HG02852 (cell line): ENCODE measurements around the gene SLC2A4.

Source experiments
- ATAC-seq: cut with Tn5 transposase; IDR thresholded peaks from one replicate; pipeline ENCODE4 v1.9.1; 2021; ENCODE audit warnings: mild to moderate bottlenecking, moderate library complexity; ENCODE audit not compliant: unreplicated experiment

The SLC2A4 gene

DNA sequence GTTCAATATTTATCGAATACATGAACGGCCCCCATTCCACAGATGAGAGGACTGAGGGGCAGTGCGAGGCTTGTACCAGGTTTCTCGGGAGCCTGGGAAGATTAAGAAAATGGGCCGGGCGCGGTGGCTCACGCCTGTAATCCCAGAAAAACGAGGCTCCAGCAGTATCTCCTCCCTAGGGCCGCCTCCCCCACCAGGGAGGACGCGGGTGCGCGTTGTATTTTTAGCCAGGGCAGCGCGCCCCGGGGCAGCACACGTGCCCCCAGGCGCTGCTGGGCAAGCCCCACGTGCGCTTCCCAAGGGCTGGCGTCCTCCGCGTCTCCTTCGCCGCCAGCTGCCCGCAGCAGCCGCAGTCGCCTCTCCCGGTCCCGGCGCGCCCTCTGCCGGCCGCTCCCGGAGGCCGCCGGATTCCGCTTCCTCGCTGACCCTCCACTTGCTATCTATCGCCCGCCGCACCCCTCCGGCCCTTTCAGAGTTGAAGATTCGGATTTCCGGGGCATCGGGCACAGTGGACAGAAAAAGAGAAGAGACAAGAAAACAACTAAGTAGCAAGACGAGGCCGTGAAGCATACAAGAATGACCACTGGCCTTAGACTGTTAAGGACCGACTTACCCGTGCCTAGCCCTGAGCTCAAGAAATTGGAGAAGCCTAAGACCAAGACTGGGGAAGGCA is 14.8 kb downstream of the SLC2A4 start:
- no peak for ATAC-seq

DNA sequence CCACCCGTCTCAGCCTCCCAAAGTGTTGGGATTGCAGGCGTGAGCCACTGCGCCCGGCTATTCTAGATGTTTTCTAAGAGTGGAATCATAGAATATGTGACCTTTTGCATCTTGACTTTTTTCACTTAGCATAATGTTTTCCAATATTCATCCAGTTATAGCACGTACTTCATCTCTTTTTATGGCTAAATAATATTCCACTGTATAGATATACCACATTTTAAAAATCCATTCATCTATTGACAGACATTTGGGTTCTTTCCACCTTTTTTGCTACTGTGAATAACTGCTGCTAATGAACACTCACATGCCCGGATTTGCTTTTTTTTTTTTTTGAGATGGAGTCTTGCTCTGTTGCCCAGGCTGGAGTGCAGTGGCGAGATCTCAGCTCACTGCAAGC is 22.7 kb downstream of the SLC2A4 start:
- no peak for ATAC-seq

DNA sequence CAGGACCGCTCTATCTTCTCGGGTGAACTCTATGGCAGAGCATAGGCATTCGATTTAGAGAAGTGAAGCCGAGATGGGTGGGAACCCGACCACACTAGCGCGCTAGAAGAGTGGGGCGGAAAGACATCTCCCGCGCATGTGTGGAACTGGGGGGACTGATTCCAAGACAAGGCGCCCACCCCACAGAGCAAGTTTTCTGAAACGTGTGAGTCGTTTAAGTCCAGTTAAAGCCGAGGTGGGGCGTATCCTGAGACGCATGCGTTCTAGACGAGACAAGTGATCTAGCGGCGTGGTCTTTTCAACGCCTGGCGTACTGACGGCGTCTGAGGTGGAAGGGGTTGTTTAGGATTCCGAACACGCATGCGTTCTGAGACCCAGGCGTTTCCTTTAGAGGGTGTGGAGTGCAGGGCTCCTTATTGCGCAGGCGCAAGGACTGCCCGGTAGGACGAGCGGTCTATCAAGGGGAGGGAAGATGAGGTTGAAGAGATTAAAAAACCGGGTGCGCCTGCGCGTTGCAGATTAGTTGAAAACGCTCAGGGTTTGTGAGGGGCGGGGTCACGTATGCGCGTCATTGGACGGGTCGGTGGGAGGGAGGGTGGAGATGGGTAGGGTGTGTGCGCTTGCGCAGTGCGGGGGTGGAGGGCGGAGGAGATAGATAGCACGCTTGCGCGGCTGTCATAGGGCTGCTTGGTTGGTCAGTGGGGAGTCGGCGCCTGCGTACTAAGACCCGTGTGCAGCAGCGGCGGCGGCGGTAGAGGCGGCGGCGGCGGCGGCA is 25.6 kb downstream of the SLC2A4 start, which contains the start of gene EIF5A:
TSS of gene EIF5A (plus strand) at position 718 of the 775 bp plus-strand sequence. CDS start 2,008 bp downstream, outside the sequence.
- ATAC-seq, result peak; percentile 62

DNA sequence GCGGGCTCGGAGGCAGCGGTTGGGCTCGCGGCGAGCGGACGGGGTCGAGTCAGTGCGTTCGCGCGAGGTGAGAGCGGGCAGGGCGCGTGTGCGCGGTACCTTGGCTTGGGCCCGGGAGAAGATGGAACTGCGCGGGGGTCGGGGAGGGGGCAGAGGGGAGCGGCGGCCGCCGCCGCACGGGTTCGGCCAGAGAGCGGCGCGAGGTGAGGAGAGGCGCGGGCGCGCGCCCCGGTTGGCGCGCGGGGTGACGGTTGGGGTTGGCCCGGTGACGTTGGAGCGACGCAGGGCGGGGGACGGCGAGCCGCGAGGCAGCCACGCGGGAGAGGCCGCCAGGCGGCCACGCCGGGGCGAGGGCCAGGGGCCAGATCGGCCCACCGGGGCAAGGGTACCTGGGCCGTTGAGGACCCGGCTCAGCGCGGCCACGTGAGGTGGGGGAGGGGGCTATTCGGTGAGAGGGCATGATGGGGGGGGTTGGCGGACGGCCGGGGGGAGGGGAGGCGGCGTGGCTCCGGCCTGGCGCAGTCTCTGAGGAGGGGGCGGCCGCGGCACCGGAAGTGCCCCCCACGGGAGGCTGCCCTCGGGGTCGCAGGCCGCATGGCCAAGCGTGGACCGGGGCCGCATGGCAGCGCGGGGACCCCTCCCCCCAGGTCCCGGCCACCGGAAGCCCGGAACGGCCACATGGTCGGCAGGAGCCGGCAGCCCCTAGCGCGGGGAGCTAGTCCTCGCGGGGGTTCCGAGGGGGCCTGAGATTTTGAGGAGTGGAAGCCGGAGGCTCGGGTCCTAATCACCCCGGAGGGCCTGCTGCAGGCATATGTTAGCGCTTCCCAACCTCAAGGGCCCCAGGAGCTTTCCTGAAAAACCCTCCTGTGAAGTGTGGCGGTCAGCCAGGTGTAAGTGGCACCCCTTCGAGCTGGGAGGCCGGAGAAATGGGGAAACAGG is 26.4 kb downstream of the SLC2A4 start:
- ATAC-seq, result no peak

DNA sequence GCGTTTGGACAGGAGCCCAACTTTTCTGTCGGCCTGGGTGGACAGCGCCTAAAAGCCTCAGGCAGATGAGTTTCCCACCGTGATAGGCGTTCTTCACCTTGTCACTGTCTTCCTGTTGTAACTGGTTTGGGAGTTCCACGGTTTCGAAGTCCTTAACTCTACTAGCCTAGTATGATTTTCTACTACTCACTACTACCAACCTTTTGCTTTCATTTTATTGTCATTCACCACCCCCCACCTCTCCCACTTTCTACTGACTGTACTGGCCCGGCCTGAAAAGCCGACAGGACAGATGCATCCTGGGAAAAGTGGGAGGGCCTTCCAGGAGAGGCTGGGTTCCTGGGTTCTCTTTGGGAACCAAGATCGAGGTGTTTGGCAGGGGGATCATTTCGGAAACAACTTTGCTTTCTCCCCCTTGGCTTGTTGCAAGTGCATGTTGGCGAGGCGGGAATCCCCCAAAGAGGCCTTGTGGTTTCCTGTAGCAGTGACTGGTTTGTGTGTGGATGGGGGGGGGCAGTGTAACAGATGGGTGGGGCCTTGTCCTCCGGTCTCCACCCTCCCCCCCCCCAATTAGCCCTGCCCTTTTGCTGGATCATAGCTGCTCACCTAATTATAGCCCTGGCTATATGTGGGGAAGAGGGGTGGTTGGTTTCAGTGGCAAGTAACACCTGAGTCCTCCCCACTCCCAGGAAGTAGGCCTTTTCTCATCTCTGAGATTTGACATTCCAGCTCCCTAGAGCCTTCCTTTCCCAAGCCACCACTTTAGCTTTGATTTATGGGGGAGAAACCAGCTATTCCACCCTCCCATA is 27.3 kb downstream of the SLC2A4 start:
- peak; percentile 20 for ATAC-seq

DNA sequence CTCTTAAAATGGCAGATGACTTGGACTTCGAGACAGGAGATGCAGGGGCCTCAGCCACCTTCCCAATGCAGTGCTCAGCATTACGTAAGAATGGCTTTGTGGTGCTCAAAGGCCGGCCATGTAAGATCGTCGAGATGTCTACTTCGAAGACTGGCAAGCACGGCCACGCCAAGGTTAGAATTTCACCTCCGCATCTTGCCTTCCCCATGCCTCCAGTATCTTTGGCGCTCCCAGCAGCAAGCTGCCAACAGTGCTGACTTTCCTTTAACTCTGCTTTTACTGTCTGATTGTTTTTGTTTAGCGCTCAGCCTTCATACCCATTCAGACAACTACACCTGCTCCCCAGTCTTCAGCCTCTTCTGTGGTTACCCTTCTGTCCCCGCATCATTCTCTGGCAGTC is 28.1 kb downstream of the SLC2A4 start:
- ATAC-seq, result no peak

DNA sequence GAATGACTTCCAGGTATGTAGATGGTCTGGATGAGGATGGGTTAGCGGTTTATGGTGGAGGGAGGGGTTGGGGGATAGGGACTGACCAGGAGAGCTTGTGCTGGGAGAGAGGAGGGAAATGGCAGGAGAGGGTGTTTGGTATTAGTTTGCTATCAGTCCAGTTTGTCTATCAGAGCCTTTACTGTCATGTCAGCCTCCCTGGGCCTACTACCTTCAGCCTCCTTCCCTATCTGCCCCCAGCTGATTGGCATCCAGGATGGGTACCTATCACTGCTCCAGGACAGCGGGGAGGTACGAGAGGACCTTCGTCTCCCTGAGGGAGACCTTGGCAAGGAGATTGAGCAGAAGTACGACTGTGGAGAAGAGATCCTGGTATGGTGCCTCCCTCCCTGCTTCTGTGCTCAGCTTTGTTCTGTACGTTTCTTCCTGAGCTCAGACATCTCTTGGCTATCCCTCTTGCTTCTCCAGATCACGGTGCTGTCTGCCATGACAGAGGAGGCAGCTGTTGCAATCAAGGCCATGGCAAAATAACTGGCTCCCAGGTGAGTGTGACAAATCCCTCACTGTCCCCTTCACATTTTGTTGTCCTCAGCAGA is 29.7 kb downstream of the SLC2A4 start:
- ATAC-seq, result no peak

DNA sequence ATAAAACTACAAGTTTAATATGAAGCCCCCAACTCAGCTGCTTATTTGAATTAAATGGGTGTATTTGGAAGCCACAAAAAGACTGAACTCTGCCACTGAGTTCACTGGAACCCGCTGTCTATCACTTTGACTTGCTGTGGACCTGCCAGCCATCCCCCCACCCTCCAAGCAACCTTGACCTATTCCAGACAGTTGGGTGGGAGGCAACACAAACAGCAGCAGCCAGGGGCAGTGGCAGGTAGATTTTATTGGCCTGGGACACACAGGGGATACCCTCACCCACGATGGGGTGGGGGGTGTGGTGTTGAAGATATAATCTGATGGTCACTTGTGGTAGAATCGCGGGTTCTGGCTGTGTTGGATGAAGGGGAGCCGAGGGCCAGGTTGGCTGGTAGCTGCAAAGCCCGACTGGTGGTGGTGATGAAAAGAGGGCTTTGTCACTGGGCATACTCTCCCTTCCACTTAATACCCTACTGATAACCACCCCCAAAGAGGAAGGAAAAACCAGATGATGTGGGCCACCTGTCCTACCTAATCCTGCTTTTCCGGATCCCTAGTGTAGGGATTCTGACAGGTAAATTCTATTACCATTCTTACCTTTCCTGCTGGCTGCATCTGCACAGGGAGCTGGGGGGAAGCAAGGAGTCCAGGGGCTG is 31.0 kb downstream of the SLC2A4 start:
- no peak for ATAC-seq

DNA sequence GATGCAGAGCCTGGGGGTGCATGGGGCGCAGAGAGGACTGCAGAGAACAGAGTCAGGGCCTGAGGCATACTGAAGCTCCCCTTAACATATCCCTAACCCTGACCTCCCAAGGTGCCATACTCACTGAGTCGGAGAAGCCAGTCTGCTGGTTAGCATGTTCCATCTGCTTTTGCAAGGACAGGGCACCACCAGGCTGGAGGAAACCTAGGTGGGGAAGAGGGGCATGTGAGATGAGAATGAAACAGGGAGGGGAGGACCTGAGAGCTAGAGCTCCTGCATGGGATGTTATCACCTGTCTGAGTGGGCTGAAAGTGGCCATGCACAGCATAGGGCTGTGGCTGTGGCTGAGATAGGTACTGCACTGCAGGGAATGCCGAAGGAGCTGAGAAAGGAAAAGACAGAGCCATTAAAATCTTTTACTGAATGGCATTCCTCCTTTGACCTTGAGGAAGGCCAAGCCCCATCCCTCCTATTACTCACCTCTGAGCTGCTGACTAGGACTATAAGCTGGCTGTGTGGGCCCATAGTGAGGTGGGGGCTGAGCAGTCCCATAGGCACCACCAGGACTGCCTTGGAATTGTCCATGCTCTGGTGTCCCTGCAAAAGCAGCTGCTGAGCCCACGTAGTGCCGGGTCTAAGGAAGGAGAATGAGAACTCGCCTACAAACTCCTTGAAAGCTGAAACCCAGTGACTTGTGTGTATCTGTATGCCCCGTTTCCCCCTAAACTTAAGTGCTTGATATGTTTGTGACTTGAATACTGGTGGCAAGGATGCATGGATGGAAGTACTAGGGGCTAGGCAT is 31.8 kb downstream of the SLC2A4 start:
- no peak for ATAC-seq

DNA sequence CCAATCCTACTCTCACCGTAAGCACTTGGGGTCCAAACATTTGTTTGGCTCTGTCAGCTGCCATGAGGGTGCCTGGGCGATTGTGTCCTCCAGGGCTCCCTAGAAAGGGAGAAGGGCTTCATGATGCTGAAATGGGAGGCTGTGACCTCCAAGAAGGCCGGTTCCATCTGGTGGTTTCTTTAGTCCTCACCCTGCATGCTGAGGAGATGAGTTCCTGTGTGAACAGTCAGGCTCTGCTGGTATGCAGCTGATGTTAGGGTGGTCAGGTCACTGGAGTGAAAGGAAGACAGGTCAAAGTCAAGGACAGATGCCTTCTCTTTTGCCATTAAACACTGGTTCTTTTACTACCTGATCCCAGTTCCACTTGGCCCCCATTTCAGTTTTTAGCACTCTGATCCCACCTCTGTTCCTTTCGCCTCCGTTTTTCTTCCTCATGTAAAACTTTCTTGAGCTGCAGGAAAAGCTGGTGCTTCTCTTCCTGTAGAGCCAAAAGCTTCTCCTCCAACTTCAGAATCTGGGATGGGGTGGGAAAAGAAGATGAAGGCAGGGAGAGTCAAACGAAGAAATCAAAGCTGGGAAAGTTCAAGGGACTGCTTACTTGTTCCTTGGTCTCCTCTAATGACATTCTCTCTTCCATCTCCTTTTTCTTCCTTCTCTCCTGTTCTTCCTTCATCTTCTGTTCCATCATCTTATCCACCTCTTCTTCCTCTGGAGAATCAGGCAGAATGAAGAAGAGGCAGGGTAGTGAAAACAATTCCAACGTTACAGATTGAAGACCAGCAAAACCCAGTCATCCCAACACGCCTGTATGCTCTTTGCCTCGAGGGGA is 32.6 kb downstream of the SLC2A4 start:
- ATAC-seq, result no peak

DNA sequence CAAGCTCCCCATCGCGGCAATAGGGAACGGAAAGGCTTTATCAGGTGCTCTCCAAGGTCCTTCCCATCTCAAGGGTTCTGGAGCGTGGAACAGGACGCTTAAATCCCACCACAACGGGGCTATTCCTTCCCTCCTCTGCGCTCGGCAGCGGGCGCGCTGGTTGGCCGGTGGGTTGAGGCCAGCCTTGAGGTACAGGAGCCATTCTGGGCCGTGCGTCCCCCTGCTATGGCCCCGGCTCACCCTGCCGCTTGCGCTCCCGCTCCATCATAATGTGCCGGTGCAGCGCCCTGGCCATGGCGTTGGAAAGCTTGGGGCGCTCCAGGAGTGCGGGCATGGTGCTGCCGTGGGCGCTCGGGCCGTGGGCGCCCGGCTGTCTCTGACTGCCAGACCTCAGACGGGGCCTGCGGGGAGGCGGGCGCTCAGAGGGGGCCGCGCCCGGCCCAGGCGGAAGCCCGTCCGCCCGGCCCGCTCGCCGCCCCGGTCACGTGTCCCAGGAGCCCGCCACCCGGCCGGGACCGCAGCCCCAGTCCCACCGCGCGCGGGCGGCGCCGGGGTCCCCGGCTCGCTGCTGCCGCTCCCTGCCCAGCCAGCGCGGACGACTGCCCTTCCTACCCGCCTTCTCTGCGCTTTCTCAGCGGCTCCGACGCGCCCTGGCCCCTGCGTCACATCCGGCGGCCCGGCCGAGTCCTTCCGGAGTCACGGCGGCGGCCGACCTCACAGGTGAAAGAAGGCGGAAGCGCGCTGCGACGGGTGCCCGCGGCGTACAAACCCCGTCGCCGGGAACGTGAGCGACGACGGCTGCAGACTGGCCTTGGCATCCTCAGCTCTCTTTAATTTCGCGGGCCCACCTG is 33.4 kb downstream of the SLC2A4 start, which contains the start of gene GPS2:
TSS of gene GPS2 (minus strand) at position 642 of the 851 bp plus-strand sequence. CDS start at position 334, 308 bp downstream.
- ATAC-seq, result peak; percentile 63

DNA sequence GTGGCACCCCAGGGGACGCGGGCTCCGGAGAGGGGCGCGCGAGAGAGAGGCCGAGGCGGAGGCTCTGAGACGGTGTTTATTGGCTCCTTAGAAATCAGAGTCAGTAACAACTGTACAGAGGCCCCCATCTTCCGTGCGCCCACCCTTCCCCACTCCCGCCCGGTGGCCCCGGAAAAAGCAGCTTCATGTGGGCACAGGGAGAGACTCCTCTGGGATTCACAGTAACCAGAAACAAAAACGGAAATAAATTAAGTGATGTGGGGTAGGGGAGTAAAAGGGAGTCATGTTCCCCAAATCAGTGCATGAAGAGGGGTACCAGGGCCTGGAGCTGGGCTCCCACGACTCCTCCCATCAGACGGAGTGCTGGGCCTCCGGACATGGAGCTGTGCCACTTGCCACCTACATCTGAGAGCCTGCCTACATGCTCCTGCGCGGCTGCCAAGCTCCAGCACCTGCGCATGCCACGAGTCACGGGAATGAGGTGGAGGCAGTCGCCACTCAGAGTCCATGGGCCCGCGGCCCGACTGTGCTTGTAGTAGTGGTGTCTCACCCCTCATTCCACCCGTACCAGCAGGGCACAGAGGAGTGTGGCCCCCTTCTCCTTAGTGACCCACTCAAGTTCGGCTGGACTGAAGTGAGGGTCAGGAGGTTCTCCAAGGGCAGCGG is 34.2 kb downstream of the SLC2A4 start:
- no peak for ATAC-seq

DNA sequence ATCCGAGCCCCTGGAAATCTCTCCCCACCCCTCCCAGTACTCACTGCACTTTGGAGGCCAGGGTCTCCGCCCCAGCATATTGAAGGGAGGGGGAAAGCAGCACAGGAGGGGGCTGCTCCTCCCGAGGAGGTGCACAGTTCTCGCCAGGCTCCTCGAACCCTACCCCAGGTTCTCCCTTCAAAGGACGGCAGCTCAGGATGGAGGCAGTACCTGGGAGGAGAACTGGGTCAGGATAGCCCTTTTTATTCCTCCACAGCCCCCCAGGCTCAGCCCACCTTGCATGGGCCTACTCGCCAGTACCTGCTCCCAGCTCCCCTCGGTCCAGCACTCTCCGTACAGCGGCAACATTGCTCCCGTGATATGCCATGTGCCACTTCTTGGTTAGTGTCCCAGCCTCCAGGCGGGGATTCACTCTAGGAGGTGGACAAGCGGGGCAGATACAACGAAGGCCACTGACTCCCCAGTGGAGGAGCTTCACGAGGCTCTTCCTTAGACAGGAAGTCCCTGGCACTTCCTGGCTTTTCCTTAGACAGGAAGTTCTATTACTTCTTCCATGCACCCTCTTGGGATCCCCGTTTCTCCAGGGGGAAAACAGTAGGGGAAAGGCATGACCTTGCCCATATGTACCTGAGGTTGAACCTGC is 35.8 kb downstream of the SLC2A4 start:
- ATAC-seq, result no peak

DNA sequence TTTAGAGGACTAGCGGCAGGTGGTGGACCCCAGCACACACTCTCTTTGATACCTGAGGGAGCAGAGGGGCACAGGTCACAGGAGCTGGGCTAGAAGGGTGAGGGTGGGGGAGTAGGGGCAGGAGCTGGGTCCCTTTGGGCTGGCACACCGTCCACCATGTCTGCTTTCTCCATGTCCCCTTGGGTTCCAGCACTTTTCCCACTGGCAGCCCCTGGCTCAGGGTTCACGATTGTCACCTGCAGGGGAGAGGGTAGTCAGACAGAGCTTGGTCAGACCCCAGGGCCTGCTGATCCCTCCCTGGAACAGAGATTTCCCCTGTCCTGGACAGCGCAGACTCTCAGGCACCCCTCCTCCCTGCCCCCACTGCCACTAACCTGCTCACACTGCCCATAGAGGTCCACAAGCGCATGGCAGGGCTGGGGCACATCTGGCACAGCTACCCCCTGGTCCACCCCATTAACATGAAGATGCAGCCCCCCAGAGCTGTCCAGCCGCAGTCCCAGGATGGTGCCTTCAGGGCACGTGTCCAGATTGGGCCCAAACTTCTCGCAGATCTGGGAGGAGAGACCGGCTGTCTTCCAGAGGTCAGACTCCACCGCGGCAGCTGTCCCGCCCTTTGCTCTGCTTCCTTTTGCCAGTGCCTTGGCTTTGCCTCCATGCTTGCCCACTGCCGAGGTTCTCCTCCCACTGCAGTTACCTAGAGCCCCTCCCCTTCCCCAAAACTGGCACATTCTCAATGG is 36.8 kb downstream of the SLC2A4 start:
- no peak for ATAC-seq

DNA sequence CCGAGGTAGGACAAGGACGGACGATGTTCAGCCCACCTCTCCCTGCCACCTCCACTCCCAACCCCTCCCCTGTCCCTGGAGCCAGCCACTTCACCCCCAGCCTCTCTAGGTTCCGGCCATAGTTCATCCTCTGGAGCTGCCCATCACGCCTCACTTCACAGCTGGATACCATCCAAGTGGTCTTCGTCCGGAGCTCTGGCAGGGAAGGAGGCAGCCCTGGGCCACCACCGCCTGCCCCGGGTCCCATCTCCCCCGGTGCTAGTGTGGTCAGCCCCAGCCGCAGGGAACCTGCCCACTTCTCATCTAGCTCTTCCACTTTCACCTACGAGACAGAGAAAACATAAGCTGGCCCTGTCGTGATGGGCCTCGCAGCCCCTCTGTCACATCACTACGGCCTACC is 39.9 kb downstream of the SLC2A4 start:
- no peak for ATAC-seq
